HG03066 (cell line): Measurements from ENCODE around the gene SLC4A11.
"Not testable (repeated sequence)": the region's sequence is repeated elsewhere in the genome, so short reads cannot be mapped to it uniquely, and the experiment has no call there.

Experiments used
- ATAC-seq: cut with Tn5 transposase; IDR thresholded peaks from one replicate; pipeline ENCODE4 v1.9.1; 2021; ENCODE audit warnings: low read depth; ENCODE audit not compliant: unreplicated experiment

SLC4A11 gene

GRCh38 chr20:3204124-3204794 lies 34.7 kb downstream of the SLC4A11 start, which contains the start of gene DDRGK1:
DDRGK1 (minus strand) TSS chr20:3204682; CDS start chr20:3204627, 55 bp downstream.
- ATAC-seq, result peak; percentile 75

- peak; percentile 12 for ATAC-seq
These were observed 35.5 kb downstream of the SLC4A11 start for GRCh38 chr20:3203315-3204123.

- ATAC-seq, result no peak
These were observed 36.0 kb downstream of the SLC4A11 start for GRCh38 chr20:3202965-3203314.

- ATAC-seq, result no peak
These were observed 38.8 kb downstream of the SLC4A11 start for GRCh38 chr20:3199976-3200755.

GRCh38 chr20:3199206-3199605 lies 39.8 kb downstream of the SLC4A11 start:
- no peak for ATAC-seq

GRCh38 chr20:3195590-3196237 lies 43.3 kb downstream of the SLC4A11 start:
- no peak for ATAC-seq

- no peak for ATAC-seq
These were observed 44.2 kb downstream of the SLC4A11 start for GRCh38 chr20:3194617-3195280.

GRCh38 chr20:3193806-3194616 lies 45.0 kb downstream of the SLC4A11 start:
- no peak for ATAC-seq

- no peak for ATAC-seq
These were observed 46.6 kb downstream of the SLC4A11 start for GRCh38 chr20:3192226-3193015.

GRCh38 chr20:3190681-3191111 lies 48.3 kb downstream of the SLC4A11 start:
- ATAC-seq, result no peak

GRCh38 chr20:3189561-3190131 lies 49.3 kb downstream of the SLC4A11 start:
- ATAC-seq, result no peak

- ATAC-seq, result no peak
These were observed 50.1 kb downstream of the SLC4A11 start for GRCh38 chr20:3188823-3189413.

- not testable (repeated sequence) for ATAC-seq
These were observed 51.1 kb downstream of the SLC4A11 start for GRCh38 chr20:3187861-3188260.

GRCh38 chr20:3183896-3184612 lies 54.9 kb downstream of the SLC4A11 start:
- no peak for ATAC-seq

- not testable (repeated sequence) for ATAC-seq
These were observed 56.6 kb downstream of the SLC4A11 start for GRCh38 chr20:3182429-3182828.

- no peak for ATAC-seq
These were observed 57.7 kb downstream of the SLC4A11 start for GRCh38 chr20:3181270-3181669.

- ATAC-seq, result no peak
These were observed 58.7 kb downstream of the SLC4A11 start for GRCh38 chr20:3180319-3180718.
